Measurements from ENCODE around the gene DLL1.
"Not testable (repeated sequence)": the region's sequence is repeated elsewhere in the genome, so short reads cannot be mapped to it uniquely, and the experiment has no call there.

DLL1 gene

GRCh38 chr6:170290296-170291128, at the start of gene DLL1:
Gene DLL1 (minus strand): TSS chr6:170291078. CDS start chr6:170290139, 939 bp downstream.
- H3K4me3 ChIP-seq (ENCODE audit: low read depth, low read length), result peak within 1 kb of the TSS; percentile 44

DNA sequence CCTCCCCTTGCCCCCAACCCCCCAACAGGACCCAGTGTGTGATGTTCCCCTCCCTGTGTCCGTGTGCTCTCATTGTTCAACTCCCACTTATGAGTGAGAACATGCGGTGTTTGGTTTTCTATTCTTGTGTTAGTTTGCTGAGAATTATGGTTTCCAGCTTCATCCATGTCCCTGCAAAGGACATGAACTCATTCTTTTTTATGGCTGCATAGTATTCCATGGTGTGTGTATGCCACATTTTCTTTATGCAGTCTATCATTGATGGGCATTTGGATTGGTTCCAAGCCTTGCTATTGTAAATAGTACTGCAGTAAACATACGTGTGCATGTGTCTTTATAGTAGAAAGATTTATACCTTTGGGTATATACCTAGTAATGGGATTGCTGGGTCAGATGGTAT, 44.3 kb upstream of the DLL1 start:
- not testable (repeated sequence) for H3K4me3 ChIP-seq (ENCODE audit: low read depth, low read length)

GRCh38 chr6:170329321-170329720, 38.4 kb upstream of the DLL1 start:
- no peak overlapping the region for H3K4me3 ChIP-seq (ENCODE audit: low read depth, low read length)

DNA sequence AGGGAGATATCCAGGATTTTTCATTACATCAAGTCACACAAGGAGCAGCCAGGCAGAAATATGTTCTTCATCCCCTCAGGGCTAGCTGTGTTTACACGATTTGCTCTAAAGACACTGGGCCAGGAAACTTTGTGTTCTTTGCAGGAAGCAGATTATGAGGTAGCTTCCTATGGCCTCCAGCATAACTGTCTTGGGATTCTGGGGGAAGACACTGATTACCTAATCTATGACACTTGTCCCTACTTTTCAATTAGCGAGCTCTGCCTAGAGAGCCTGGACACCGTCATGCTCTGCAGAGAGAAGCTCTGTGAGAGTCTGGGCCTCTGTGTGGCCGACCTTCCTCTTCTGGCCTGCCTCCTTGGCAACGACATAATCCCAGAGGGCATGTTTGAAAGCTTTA, 26.8 kb upstream of the DLL1 start:
- H3K4me3 ChIP-seq (ENCODE audit: low read depth, low read length), result no peak overlapping the region

DNA sequence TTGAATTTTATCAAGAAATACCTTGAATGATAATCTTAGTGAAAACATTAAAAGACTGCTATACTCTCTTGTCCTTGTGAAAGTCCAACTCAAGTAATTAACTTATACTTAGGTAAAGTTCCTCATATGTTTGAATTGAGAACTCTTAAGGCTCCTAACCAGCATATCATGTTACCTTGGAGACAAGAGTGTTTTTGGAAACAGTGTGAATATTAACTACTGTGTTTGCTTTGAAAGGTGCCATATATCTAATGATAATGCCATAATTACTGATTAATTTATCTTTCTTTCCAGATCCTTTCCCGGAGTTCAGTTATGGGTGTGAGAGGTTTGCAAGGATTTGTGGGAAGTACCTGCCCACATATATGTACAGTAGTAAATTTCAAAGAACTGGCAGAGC, 26.2 kb upstream of the DLL1 start:
- no peak overlapping the region for H3K4me3 ChIP-seq (ENCODE audit: low read depth, low read length)

DNA sequence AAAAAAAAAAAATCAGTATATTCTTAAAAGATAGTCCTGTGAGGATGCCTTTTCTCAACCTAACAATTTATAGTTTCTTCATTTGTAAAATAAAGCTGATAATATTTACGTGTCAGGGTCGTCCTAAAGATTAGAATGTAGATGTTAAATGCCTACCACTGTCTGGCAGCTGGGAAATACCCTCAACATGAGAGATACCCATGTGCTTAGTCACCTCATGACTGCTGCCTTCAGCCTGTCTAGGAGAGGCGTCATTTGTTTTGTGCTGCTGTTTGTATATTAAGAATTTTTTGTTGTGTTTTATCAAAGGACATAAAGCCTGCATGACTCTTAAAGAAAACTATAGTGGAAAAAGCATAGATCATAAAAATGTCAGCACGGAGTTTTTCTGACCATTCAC, 25.2 kb upstream of the DLL1 start:
- H3K4me3 ChIP-seq (ENCODE audit: low read depth, low read length), result no peak overlapping the region

GRCh38 chr6:170314983-170315382, 24.1 kb upstream of the DLL1 start:
- no peak overlapping the region for H3K4me3 ChIP-seq (ENCODE audit: low read depth, low read length)

- H3K4me3 ChIP-seq (ENCODE audit: low read depth, low read length), result no peak overlapping the region
Measured at GRCh38 chr6:170313716-170314295, 22.9 kb upstream of the DLL1 start.

DNA sequence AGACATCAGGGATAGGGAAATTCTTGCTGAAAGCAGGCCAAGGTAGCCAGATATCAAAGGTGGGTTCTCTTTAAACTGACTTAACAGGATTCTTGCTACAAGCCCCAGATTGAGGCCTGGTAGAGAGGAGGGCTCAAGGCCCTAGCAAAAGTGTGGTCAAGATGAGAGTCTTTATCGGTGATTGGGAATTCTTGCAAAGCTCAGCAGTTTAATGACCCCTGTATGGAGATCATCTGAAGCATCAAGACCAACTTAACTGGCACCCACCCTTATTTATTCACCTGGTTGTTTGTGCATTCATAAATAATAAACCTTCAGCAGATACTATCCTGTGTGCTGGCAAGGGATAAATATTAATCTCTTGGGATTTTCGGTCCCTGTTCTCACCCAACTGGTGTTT, 22.0 kb upstream of the DLL1 start:
- H3K4me3 ChIP-seq (ENCODE audit: low read depth, low read length), result no peak overlapping the region

- no peak overlapping the region for H3K4me3 ChIP-seq (ENCODE audit: low read depth, low read length)
Measured at GRCh38 chr6:170311696-170312095, 20.8 kb upstream of the DLL1 start.

- H3K4me3 ChIP-seq (ENCODE audit: low read depth, low read length), result no peak overlapping the region
Measured at GRCh38 chr6:170308761-170309160, 17.9 kb upstream of the DLL1 start.

GRCh38 chr6:170307080-170307545, 16.2 kb upstream of the DLL1 start:
- H3K4me3 ChIP-seq (ENCODE audit: low read depth, low read length), result peak overlapping the region; percentile 85

DNA sequence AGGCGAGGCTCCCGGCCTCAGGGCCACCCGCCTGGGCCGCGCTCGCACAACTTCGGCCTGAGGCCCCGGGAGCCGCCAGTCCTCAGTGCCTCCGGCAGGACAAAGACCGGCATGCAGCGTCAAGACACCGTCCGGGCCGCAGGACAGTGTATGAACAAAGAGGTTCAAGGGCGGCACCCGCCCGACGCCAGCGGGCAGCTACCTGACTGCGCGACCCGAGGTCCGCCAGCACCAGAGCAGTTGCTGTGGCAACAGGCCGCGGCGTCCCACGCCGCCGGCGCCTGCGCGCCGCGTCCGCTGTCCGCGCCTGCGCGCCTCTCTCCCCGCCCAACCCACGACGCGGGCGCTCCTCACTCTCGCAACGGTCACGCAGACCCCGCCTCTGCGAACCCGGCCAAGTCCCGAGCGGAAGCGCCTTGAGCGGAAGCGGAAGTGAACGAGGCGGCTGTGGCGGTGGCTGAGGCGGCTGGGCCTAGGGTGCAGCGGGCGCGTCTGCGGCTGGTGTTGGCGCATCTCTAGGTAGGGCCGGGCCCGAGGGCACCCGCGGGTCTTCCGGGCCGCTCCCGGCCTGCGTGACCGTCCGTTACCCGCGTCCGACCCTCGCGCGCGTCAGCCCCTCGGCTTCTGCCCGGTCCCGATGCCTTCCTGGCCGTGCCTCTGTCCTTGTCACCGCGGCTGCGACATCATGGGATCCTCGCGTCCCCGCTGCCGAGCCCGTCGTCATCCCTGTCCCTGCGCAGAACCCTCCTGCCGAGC, 15.6 kb upstream of the DLL1 start, which contains the start of gene FAM120B:
FAM120B (plus strand) TSS at position 435 of the 756 bp plus-strand sequence. CDS start 10,633 bp downstream, outside the sequence.
- peak within 1 kb of the TSS; percentile 85 for H3K4me3 ChIP-seq (ENCODE audit: low read depth, low read length)

DNA sequence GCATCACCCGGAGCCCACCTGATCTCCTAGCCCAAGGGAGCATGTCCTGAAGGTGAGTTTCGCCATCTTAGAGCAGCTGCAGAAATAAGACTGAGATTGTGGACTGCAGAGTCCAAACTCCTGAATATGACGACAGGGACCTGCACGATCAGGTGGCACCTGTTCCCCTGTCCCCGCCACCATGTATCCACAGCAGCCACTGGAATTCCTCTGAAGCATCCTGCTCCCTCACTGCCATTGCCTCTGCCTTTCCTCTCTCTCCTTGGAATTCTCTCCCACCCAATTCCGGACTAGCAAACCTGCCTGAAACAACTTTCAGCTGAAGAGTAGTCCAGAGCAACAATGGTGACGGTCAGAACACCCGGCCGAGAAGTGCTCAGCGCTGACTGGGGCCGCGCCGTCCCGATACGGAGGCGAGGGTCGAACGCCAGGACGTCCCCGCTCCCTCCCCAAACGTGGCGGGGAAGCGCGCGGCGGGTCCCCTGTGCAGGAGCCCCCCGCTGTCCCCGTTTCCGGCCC, 15.0 kb upstream of the DLL1 start:
- H3K4me3 ChIP-seq (ENCODE audit: low read depth, low read length), result peak overlapping the region; percentile 85

GRCh38 chr6:170301184-170301583, 10.3 kb upstream of the DLL1 start:
- H3K4me3 ChIP-seq (ENCODE audit: low read depth, low read length), result no peak overlapping the region

GRCh38 chr6:170298688-170299087, 7.8 kb upstream of the DLL1 start:
- H3K4me3 ChIP-seq (ENCODE audit: low read depth, low read length), result no peak overlapping the region

DNA sequence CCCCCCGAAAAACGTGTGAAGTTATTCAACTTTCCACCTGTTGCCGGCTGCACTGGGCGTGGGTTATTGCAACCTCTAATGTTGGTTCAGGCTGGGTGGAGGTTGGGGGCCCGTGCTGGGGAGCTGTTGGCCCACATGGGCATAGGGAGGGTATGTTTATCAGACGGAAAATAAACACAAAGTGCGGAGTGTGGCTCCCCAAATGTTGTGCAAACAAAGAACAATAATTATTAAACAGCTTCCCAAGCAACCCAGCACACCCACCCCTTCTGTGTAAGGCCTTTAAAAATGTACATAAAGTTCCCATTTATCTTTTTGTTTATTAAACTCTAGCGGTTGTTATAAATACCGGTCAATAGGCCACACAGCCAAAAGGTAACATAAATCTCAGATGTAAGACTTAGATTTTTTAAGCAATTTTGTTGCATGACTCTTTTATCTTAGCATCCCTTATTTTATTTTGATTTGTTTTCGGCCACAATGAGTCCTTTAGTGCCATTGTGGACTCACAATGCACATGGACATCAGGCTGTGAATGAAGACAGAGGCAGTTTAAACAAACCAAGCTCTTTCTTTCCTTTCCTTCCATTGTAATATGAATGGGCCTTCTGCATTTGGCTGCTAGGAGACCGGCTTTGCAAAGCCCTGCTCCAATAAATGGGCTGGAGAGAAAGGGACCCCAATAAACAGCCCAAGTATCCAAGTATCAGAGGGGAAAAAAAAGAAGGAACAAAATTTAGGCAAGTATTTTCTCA, 6.9 kb upstream of the DLL1 start:
- no peak overlapping the region for H3K4me3 ChIP-seq (ENCODE audit: low read depth, low read length)

DNA sequence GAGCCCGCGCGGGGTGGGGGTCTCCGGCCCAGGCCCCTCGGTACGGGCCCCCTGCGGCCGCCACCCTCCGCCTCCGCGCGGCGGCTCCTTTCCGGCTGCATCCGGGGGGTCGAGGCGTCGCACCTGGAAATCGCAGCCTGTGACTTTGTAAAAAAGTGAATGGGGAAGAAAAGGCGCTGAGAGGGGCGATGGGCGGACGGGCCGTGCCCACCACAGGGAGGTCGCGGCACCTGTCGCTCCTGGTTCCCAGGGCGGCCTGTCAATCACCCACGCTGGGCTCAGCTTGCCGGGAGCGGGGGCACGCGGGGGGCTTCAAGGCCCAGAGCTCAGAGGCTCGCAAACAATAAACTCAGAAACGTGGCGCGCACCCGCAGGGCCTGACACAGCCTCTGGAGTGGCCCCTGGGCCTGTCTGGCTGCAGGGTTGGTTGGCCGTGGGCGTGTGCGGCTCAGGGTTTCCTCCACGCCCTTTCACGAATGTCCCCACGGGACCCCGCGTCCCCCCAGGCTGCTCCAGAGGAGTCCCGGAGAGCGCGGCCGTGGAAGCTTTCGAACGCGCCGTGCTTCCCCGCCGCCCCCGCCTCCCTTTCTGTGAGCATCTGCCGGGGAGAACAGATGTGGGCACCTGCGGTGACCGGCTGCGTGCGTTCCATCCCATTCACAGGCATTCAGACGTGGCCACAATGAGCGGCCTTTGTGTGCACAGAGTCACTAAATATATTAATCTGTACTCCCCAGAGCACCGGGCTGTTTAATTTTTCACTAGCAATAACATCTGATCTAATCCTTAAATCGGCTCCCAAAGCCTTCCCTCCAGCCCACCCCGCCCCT, 6.1 kb upstream of the DLL1 start:
- no peak overlapping the region for H3K4me3 ChIP-seq (ENCODE audit: low read depth, low read length)

DNA sequence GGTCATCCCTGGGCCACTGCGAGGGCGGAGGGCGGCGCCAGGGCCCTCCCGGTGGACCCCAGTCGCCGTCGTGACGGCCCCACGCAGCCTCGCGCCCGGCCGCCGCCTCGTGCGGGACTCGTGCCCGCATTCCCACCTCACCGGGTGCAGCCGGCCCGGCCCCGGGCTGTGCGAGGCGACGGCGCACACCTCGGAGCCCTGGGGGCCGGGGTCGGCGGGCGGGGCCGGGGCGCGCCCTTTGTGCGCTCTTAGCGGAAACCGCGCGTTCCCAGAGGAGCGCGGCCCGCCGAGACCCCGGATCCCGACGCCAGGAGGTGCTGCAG, 5.5 kb upstream of the DLL1 start:
- H3K4me3 ChIP-seq (ENCODE audit: low read depth, low read length), result no peak overlapping the region

Measured in iPS-11a (cell line).